GM12878 (cell line): ENCODE measurements around the gene MMP10. TPM values are rescaled to one million over a fixed set of nuclear protein-coding genes. Genes with fewer than 3 reads are reported as not detected.
"Not testable (repeated sequence)": the region's sequence is repeated elsewhere in the genome, so short reads cannot be mapped to it uniquely, and the experiment has no call there.

Experiments
- ATAC-seq: fragments of 200-7000 bp; cut with Tn5 transposase; 3 replicates; pipeline ENCODE4 v1.9.1; 2020; ENCODE audit warnings: mild to moderate bottlenecking, moderate library complexity
- BruUV-seq: library from RNA; stranded (reverse); fragments of 400-500 nt; replicated peaks from 2 replicates; lab custom pipeline; 2021; lab: Mats Ljungman, UMichigan
- CTCF ChIA-PET: fragments of 300-600 bp; sonication (Branson Sonifier 250); formaldehyde crosslinking; extraction: SDS; loops from one replicate; lab custom pipeline; 2021; ENCODE audit warnings: inconsistent platforms; lab: Yijun Ruan, JAX
- POLR2A ChIA-PET: fragments of 350-600 bp; formaldehyde crosslinking; extraction: SDS; loops from one replicate; lab custom pipeline; 2021; ENCODE audit warnings: inconsistent platforms; lab: Charles Lee
- RAD21 ChIA-PET: fragments of 300-600 bp; sonication (Branson Sonifier 250); formaldehyde crosslinking; loops from one replicate; lab custom pipeline; 2023; ENCODE audit warnings: antibody characterized with exemption; ENCODE audit not compliant: unreplicated experiment; lab: Charles Lee
- SMC1A ChIA-PET: fragments of 300-600 bp; sonication (Branson Sonifier 250); formaldehyde crosslinking; loops from one replicate; lab custom pipeline; 2023; ENCODE audit not compliant: unreplicated experiment, uncharacterized antibody; lab: Charles Lee
- DNase-seq: peaks from one replicate; pipeline ENCODE4 v3.0.0-alpha.2; 2011; ENCODE audit warnings: low read depth, low spot score
- FAIRE-seq: peaks from 3 replicates; lab custom pipeline; 2011; peaks lifted over from hg19 to GRCh38; lab: Jason Lieb, UNC
- H2AFZ ChIP-seq: 2 replicates; pipeline ENCODE4 v1.6.0; 2011; ENCODE audit warnings: low read depth, low read length, control low read depth; ENCODE audit not compliant: control insufficient read depth
- H3K27ac ChIP-seq: 2 replicates; pipeline ENCODE4 v1.5.1; 2011; ENCODE audit warnings: control low read depth; ENCODE audit not compliant: control insufficient read depth, insufficient read depth
- H3K27me3 ChIP-seq, 2 experiments: replicated peaks in 1 of 2; 2 replicates each; pipeline versions ENCODE4 v1.6.0 to v1.6.1; 2011; ENCODE audit warnings: low read length in 1 of 2; ENCODE audit not compliant: control insufficient read depth in 2 of 2, insufficient read depth in 2 of 2
- H3K36me3 ChIP-seq, 2 experiments: 2 replicates each; pipeline ENCODE4 v1.5.1; 2011; ENCODE audit warnings: low read length in 1 of 2; ENCODE audit not compliant: control insufficient read depth in 2 of 2, insufficient read depth in 2 of 2
- H3K4me1 ChIP-seq: 2 replicates; pipeline ENCODE4 v1.6.1; 2011; ENCODE audit warnings: mild to moderate bottlenecking, low read length, moderate library complexity, mixed read lengths; ENCODE audit not compliant: control insufficient read depth, insufficient read depth
- H3K4me2 ChIP-seq: 2 replicates; pipeline ENCODE4 v1.6.0; 2011; ENCODE audit warnings: control low read depth; ENCODE audit not compliant: control insufficient read depth, insufficient read depth
- H3K4me3 ChIP-seq: fragments of 200-600 bp; sonication (generic); 2 replicates; pipeline ENCODE4 v1.5.1; 2016
- H3K79me2 ChIP-seq: 2 replicates; pipeline ENCODE4 v1.6.0; 2011; ENCODE audit warnings: low read length; ENCODE audit not compliant: control insufficient read depth, insufficient read depth
- H3K9ac ChIP-seq: 2 replicates; pipeline ENCODE4 v1.8.0; 2011; ENCODE audit warnings: low read length, control low read depth, mixed read lengths; ENCODE audit not compliant: control insufficient read depth, insufficient read depth
- H3K9me3 ChIP-seq: replicated peaks from 3 replicates; pipeline ENCODE4 v1.5.1; 2011; ENCODE audit warnings: mild to moderate bottlenecking, low read length; ENCODE audit not compliant: control insufficient read depth, insufficient read depth
- H4K20me1 ChIP-seq: 2 replicates; pipeline ENCODE4 v1.6.0; 2011; ENCODE audit not compliant: control insufficient read depth, insufficient read depth
- FOXM1 ChIP-seq: IDR thresholded peaks from 2 replicates; pipeline ENCODE4 v1.6.1; 2012; ENCODE audit warnings: low read depth, mild to moderate bottlenecking, inconsistent platforms, low read length, moderate library complexity
- KLF5 ChIP-seq: fragments of 450-650 bp; IDR thresholded peaks from 2 replicates; pipeline ENCODE4 v1.6.1; 2014; ENCODE audit warnings: mild to moderate bottlenecking; ENCODE audit not compliant: partially characterized antibody
- POU2F2 ChIP-seq: IDR thresholded peaks from 3 replicates; pipeline ENCODE4 v1.6.1; 2011; ENCODE audit warnings: low read depth, mild to moderate bottlenecking, low read length, borderline replicate concordance
- RAD21 ChIP-seq: IDR thresholded peaks from 2 replicates; pipeline ENCODE4 v1.6.1; 2011; ENCODE audit warnings: mild to moderate bottlenecking, low read depth, low read length, moderate library complexity; ENCODE audit not compliant: insufficient read depth
- RAD51 ChIP-seq: fragments of 450-650 bp; IDR thresholded peaks from 2 replicates; pipeline ENCODE4 v1.6.1; 2016; ENCODE audit warnings: moderate library complexity, mild to moderate bottlenecking, inconsistent platforms
- SP1 ChIP-seq: IDR thresholded peaks from one replicate; pipeline ENCODE4 v1.6.1; 2011; ENCODE audit warnings: low read depth, low read length
- ZBED1 ChIP-seq: IDR thresholded peaks from 2 replicates; pipeline ENCODE4 v1.6.1; 2016; ENCODE audit warnings: borderline replicate concordance
- WGBS: methylation state at CpG from one replicate; pipeline ENCODE4 v1.1.6; 2016; ENCODE audit warnings: low lambda C conversion rate; ENCODE audit not compliant: insufficient replicate concordance, insufficient coverage; ENCODE audit errors: missing lambda C conversion rate; 5-methylcytosine and 5-hydroxymethylcytosine counted together
- in situ Hi-C: fragments of 300-500 bp; cut with MboI; formaldehyde crosslinking; loops from 9 replicates; pipeline ENCODE4 v1.14.3; 2018; ENCODE audit warnings: mixed read lengths
- intact Hi-C: fragments of 100-400 bp; cut with micrococcal nuclease; formaldehyde crosslinking; loops from one replicate; pipeline ENCODE4 v1.14.2; 2022; ENCODE audit not compliant: unreplicated experiment
- polyA plus RNA-seq, 11 experiments: library from polyadenylated mRNA; depleted of rRNA in 4 of 11; unstranded in 6 of 11; stranded (reverse) in 5 of 11; fragments of >200 nt; fragmentation: Nextera tagmentation in 4 of 11; fragmentation: Illumina TruSeq in 1 of 11; extraction: Ambion mirVana in 4 of 11; extraction: Trizol in 1 of 11; gene quantifications; 1 replicate in 1 of 11; 2 replicates in 10 of 11; pipeline versions ENCODE4 v1.2.1 to v1.2.3, GENCODE V29; 2011 to 2016; ENCODE audit warnings: inconsistent platforms in 2 of 11, missing spikeins in 2 of 11, low read depth in 1 of 11
- total RNA-seq, 4 experiments: library from RNA; depleted of rRNA in 3 of 4; stranded (reverse); fragments of >200 nt in 3 of 4; fragmentation: Illumina TruSeq in 1 of 4; extraction: Trizol in 1 of 4; gene quantifications; 2 replicates each; pipeline versions ENCODE4 v1.2.1 to v1.2.3, GENCODE V29; 2013 to 2021
- TF ChIP-seq, protein P1 (sequence below): IDR thresholded peaks from 2 replicates; pipeline ENCODE4 v1.6.1; 2012; ENCODE audit warnings: low read length, inconsistent platforms
- TF ChIP-seq, protein P2 (sequence below): IDR thresholded peaks from 2 replicates; pipeline ENCODE4 v1.6.1; 2011; ENCODE audit warnings: borderline replicate concordance, low read depth, mild to moderate bottlenecking, moderate library complexity, low read length; ENCODE audit not compliant: insufficient read depth, poor library complexity, severe bottlenecking

The MMP10 gene
- total and polyA plus RNA-seq, 10 of the 15 experiments (the other 5 are each of a cell fraction or from before 2014, with no cell fraction given): not detected

DNA sequence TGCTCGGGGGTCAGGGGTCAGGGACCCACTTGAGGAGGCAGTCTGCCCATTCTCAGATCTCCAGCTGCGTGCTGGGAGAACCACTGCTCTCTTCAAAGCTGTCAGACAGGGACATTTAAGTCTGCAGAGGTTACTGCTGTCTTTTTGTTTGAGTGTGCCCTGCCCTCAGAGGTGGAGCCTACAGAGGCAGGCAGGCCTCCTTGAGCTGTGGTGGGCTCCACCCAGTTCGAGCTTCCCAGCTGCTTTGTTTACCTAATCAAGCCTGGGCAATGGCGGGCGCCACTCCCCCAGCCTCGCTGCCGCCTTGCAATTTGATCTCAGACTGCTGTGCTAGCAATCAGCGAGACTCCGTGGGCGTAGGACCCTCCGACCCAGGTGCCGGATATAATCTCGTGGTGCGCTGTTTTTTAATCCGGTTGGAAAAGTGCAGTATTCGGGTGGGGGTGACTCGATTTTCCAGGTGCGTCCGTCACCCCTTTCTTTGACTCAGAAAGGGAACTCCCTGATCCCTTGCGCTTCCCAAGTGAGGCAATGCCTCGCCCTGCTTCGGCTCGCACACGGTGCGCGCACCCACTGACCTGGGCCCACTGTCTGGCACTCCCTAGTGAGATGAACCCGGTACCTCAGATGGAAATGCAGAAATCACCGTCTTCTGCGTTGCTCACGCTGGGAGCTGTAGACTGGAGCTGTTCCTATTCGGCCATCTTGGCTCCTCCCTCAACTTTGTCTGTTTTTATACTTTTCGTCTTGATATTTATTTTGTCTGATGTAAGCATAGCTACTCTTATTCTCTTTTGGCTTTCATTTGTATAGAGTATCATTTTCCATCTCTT is 33.5 kb downstream of the MMP10 start:
- H3K9ac ChIP-seq, RAD21 ChIA-PET, H2AFZ ChIP-seq, H3K4me3 ChIP-seq, H3K4me2 ChIP-seq, CTCF ChIA-PET, BruUV-seq, ATAC-seq, DNase-seq, H3K36me3 ChIP-seq, H3K79me2 ChIP-seq, H3K4me1 ChIP-seq, SMC1A ChIA-PET, H4K20me1 ChIP-seq, FAIRE-seq, H3K9me3 ChIP-seq, H3K27ac ChIP-seq, intact Hi-C loops, in situ Hi-C loops, H3K27me3 ChIP-seq, POLR2A ChIA-PET: not testable (repeated sequence)
- 55% methylated on average over 30 of the region's 32 CpGs for WGBS

GRCh38 chr11:102734650-102735049 is 45.8 kb downstream of the MMP10 start:
- Histone ChIP-seq H3K4me1 (no peaks in the 10 kb centered on the region), H2AFZ (no peak overlapping the region), H3K4me2 (no peak overlapping the region), H4K20me1 (no peaks in the 10 kb centered on the region), H3K27ac (no peak overlapping the region), H3K9me3 (no peaks in the 10 kb centered on the region; the same call in 2 of the 3 replicates), H3K79me2 (no peaks in the 10 kb centered on the region), H3K4me3 (no peak overlapping the region), H3K9ac (no peak overlapping the region), H3K27me3 (no peaks in the 10 kb centered on the region), H3K36me3 (no peaks in the 10 kb centered on the region)
- no TSS peak for BruUV-seq
- intact Hi-C loops (no loop called here), in situ Hi-C loops (loop anchor here (10.0 kb wide), 1 partner anchor 210 kb away; no protein-coding TSS in a partner anchor)
- ChIA-PET RAD21 (interaction anchor here (1.0 to 1.9 kb wide), 3 partner anchors 148 to 206 kb away, joined by 3 to 7 read pairs (median 3); no protein-coding TSS in a partner anchor), SMC1A (interaction anchor here (1.2 to 2.8 kb wide), 5 partner anchors 96 to 212 kb away, joined by 3 to 10 read pairs (median 3); no protein-coding TSS in a partner anchor), CTCF (interaction anchor here (0.6 to 4.1 kb wide), 13 partner anchors 29 to 1802 kb away, joined by 3 to 19 read pairs (median 4); partner anchors contain the start of genes MMP10 and MMP27), POLR2A (no interaction called here)
- DNase-seq (no peak), ATAC-seq (no peak), FAIRE-seq (no peak)
- TF ChIP-seq, protein P1, sequence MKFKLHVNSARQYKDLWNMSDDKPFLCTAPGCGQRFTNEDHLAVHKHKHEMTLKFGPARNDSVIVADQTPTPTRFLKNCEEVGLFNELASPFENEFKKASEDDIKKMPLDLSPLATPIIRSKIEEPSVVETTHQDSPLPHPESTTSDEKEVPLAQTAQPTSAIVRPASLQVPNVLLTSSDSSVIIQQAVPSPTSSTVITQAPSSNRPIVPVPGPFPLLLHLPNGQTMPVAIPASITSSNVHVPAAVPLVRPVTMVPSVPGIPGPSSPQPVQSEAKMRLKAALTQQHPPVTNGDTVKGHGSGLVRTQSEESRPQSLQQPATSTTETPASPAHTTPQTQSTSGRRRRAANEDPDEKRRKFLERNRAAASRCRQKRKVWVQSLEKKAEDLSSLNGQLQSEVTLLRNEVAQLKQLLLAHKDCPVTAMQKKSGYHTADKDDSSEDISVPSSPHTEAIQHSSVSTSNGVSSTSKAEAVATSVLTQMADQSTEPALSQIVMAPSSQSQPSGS: no peak
- no peak for TF ChIP-seq KLF5
- TF ChIP-seq RAD21: no peak
- TF ChIP-seq SP1: no peak
- TF ChIP-seq ZBED1: no peak
- TF ChIP-seq FOXM1: no peak
- TF ChIP-seq, protein P2, sequence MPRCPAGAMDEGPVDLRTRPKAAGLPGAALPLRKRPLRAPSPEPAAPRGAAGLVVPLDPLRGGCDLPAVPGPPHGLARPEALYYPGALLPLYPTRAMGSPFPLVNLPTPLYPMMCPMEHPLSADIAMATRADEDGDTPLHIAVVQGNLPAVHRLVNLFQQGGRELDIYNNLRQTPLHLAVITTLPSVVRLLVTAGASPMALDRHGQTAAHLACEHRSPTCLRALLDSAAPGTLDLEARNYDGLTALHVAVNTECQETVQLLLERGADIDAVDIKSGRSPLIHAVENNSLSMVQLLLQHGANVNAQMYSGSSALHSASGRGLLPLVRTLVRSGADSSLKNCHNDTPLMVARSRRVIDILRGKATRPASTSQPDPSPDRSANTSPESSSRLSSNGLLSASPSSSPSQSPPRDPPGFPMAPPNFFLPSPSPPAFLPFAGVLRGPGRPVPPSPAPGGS: no peak
- TF ChIP-seq RAD51: no peak
- no peak for TF ChIP-seq POU2F2
